ENCODE results near the gene NAT16. TPM values are rescaled to one million over a fixed set of nuclear protein-coding genes. Genes with fewer than 3 reads are reported as not detected.

Gene NAT16
- total and polyA plus RNA-seq, 2 of the 13 experiments (the other 11 are each of a cell fraction or from before 2014, with no cell fraction given): 0.04 TPM; not detected in 1

DNA sequence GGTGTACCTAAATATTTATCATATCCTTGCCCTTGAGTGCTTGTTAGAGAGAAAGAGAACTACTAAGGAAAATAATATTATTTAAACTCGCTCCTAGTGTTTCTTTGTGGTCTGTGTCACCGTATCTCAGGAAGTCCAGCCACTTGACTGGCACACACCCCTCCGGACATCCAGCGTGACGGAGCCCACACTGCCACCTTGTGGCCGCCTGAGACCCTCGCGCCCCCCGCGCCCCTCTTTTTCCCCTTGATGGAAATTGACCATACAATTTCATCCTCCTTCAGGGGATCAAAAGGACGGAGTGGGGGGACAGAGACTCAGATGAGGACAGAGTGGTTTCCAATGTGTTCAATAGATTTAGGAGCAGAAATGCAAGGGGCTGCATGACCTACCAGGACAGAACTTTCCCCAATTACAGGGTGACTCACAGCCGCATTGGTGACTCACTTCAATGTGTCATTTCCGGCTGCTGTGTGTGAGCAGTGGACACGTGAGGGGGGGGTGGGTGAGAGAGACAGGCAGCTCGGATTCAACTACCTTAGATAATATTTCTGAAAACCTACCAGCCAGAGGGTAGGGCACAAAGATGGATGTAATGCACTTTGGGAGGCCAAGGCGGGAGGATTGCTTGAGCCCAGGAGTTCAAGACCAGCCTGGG is 41.8 kb downstream of the NAT16 start (continued):
- TF ChIP-seq ZFP62 (CRISPR knock-in tag; IDR thresholded peaks at IDR 0.05) (no peak), ZNF75D (CRISPR knock-in tag; IDR thresholded peaks at IDR 0.05; ENCODE audit: borderline replicate concordance) (no peak), THAP11 (CRISPR knock-in tag; IDR thresholded peaks at IDR 0.05) (no peak), FOXM1 (CRISPR knock-in tag; IDR thresholded peaks at IDR 0.05) (no peak), HOXA5 (CRISPR knock-in tag; IDR thresholded peaks at IDR 0.05) (no peak), SOX5 (CRISPR knock-in tag; IDR thresholded peaks at IDR 0.05; ENCODE audit: borderline replicate concordance) (peak; percentile 60; the same call in 1 of the 2 replicates), ZMAT3 (CRISPR knock-in tag; conservative IDR thresholded peaks at IDR 0.05) (no peak), GFI1 (CRISPR knock-in tag; IDR thresholded peaks at IDR 0.05; ENCODE audit: borderline replicate concordance) (no peak), REPIN1 (CRISPR knock-in tag; IDR thresholded peaks at IDR 0.05; ENCODE audit: borderline replicate concordance, low read depth) (no peak), GABPB1 (CRISPR knock-in tag; IDR thresholded peaks at IDR 0.05) (peak; percentile 84), ZFP90 (CRISPR knock-in tag; IDR thresholded peaks at IDR 0.05; ENCODE audit: borderline replicate concordance) (no peak), ZNF792 (CRISPR knock-in tag; IDR thresholded peaks at IDR 0.05) (no peak), TOE1 (CRISPR knock-in tag; IDR thresholded peaks at IDR 0.05) (no peak), CENPT (CRISPR knock-in tag; IDR thresholded peaks at IDR 0.05; ENCODE audit: low read depth) (no peak), ZNF703 (CRISPR knock-in tag; IDR thresholded peaks at IDR 0.05; ENCODE audit: borderline replicate concordance) (no peak)
- TF ChIP-seq, protein P1, sequence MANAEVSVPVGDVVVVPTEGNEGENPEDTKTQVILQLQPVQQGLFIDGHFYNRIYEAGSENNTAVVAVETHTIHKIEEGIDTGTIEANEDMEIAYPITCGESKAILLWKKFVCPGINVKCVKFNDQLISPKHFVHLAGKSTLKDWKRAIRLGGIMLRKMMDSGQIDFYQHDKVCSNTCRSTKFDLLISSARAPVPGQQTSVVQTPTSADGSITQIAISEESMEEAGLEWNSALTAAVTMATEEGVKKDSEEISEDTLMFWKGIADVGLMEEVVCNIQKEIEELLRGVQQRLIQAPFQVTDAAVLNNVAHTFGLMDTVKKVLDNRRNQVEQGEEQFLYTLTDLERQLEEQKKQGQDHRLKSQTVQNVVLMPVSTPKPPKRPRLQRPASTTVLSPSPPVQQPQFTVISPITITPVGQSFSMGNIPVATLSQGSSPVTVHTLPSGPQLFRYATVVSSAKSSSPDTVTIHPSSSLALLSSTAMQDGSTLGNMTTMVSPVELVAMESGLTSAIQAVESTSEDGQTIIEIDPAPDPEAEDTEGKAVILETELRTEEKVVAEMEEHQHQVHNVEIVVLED (CRISPR knock-in tag; IDR thresholded peaks at IDR 0.05; ENCODE audit: borderline replicate concordance): 0 out of 2 replicates have a peak, but pooled peaks have one; percentile 35
- TF ChIP-seq, protein P2, sequence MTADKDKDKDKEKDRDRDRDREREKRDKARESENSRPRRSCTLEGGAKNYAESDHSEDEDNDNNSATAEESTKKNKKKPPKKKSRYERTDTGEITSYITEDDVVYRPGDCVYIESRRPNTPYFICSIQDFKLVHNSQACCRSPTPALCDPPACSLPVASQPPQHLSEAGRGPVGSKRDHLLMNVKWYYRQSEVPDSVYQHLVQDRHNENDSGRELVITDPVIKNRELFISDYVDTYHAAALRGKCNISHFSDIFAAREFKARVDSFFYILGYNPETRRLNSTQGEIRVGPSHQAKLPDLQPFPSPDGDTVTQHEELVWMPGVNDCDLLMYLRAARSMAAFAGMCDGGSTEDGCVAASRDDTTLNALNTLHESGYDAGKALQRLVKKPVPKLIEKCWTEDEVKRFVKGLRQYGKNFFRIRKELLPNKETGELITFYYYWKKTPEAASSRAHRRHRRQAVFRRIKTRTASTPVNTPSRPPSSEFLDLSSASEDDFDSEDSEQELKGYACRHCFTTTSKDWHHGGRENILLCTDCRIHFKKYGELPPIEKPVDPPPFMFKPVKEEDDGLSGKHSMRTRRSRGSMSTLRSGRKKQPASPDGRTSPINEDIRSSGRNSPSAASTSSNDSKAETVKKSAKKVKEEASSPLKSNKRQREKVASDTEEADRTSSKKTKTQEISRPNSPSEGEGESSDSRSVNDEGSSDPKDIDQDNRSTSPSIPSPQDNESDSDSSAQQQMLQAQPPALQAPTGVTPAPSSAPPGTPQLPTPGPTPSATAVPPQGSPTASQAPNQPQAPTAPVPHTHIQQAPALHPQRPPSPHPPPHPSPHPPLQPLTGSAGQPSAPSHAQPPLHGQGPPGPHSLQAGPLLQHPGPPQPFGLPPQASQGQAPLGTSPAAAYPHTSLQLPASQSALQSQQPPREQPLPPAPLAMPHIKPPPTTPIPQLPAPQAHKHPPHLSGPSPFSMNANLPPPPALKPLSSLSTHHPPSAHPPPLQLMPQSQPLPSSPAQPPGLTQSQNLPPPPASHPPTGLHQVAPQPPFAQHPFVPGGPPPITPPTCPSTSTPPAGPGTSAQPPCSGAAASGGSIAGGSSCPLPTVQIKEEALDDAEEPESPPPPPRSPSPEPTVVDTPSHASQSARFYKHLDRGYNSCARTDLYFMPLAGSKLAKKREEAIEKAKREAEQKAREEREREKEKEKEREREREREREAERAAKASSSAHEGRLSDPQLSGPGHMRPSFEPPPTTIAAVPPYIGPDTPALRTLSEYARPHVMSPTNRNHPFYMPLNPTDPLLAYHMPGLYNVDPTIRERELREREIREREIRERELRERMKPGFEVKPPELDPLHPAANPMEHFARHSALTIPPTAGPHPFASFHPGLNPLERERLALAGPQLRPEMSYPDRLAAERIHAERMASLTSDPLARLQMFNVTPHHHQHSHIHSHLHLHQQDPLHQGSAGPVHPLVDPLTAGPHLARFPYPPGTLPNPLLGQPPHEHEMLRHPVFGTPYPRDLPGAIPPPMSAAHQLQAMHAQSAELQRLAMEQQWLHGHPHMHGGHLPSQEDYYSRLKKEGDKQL (CRISPR knock-in tag; IDR thresholded peaks at IDR 0.05; ENCODE audit: low read depth): no peak
- TF ChIP-seq, protein P3, sequence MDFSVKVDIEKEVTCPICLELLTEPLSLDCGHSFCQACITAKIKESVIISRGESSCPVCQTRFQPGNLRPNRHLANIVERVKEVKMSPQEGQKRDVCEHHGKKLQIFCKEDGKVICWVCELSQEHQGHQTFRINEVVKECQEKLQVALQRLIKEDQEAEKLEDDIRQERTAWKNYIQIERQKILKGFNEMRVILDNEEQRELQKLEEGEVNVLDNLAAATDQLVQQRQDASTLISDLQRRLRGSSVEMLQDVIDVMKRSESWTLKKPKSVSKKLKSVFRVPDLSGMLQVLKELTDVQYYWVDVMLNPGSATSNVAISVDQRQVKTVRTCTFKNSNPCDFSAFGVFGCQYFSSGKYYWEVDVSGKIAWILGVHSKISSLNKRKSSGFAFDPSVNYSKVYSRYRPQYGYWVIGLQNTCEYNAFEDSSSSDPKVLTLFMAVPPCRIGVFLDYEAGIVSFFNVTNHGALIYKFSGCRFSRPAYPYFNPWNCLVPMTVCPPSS (IDR thresholded peaks at IDR 0.05): no peak
- TF ChIP-seq, protein P4, sequence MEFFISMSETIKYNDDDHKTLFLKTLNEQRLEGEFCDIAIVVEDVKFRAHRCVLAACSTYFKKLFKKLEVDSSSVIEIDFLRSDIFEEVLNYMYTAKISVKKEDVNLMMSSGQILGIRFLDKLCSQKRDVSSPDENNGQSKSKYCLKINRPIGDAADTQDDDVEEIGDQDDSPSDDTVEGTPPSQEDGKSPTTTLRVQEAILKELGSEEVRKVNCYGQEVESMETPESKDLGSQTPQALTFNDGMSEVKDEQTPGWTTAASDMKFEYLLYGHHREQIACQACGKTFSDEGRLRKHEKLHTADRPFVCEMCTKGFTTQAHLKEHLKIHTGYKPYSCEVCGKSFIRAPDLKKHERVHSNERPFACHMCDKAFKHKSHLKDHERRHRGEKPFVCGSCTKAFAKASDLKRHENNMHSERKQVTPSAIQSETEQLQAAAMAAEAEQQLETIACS (CRISPR knock-in tag; IDR thresholded peaks at IDR 0.05): no peak
